ENCODE results near the gene TTC9. TPM values are rescaled to one million over a fixed set of nuclear protein-coding genes. Genes with fewer than 3 reads are reported as not detected.

TTC9 gene
- 0.65 and 1.3 TPM in 2 replicates for total RNA-seq

GRCh38 chr14:70641548-70642302 lies at the start of gene TTC9:
Gene TTC9 (plus strand): TSS chr14:70641916. CDS start chr14:70642130, 214 bp downstream.

GRCh38 chr14:70600382-70601157 lies 41.1 kb upstream of the TTC9 start, which contains the start of gene MED6:
Gene MED6 (minus strand): TSS chr14:70600655. CDS start chr14:70600637, 18 bp downstream.

Small RNA genes lying within 50 kb of the gene (small RNA-seq; reads per million reads assigned to genes)
- not detected for gene RN7SL77P

Other genes starting within 250 kb of the TTC9 start
- gene SYNJ2BP, start 224.8 kb upstream of the TTC9 start, total RNA-seq, result 23.5 and 29.9 TPM in 2 replicates
- gene ADAM21, start 189.7 kb upstream of the TTC9 start, total RNA-seq, result 0.19 and 0.33 TPM in 2 replicates
- gene ADAM20, start 106.9 kb upstream of the TTC9 start, total RNA-seq, result 0.65 and 0.67 TPM in 2 replicates
- 30.7 and 31.1 TPM in 2 replicates for gene MED6, start 41.3 kb upstream of the TTC9 start, total RNA-seq
- 0.57 and 0.65 TPM in 2 replicates for gene MAP3K9, start 167.6 kb downstream of the TTC9 start, total RNA-seq

All from vein endothelial cell (primary cell).